NT2/D1 (cell line): ENCODE data around the gene CEP78.

Experiments
- YY1 ChIP-seq: IDR thresholded peaks from 2 replicates; pipeline ENCODE4 v1.6.1; 2011; ENCODE audit not compliant: insufficient read length, insufficient read depth
- ZNF274 ChIP-seq: IDR thresholded peaks from 2 replicates; pipeline ENCODE4 v1.6.1; 2011; ENCODE audit warnings: mild to moderate bottlenecking, low read depth, low read length

- TF ChIP-seq ZNF274 (no peak), YY1 (no peak)
Measured at GRCh38 chr9:78187763-78188484, 48.0 kb upstream of the CEP78 start.
